Liver (tissue), 3 donors: ENCODE measurements around the gene GFM2.

Experiments
- FOXA1 ChIP-seq: IDR thresholded peaks from 2 replicates; pipeline ENCODE4 v1.6.1; 2016; ENCODE audit warnings: antibody characterized with exemption
- JUND ChIP-seq, 2 donors: IDR thresholded peaks; 2 replicates each; pipeline ENCODE4 v1.6.1; 2016; ENCODE audit warnings: antibody characterized with exemption in 2 of 2
- RAD21 ChIP-seq, 2 donors: IDR thresholded peaks; 2 replicates each; pipeline ENCODE4 v1.6.1; 2016; ENCODE audit warnings: antibody characterized with exemption in 2 of 2, mild to moderate bottlenecking in 2 of 2
- TF ChIP-seq, protein P1 (sequence below): fragments of 150-350 bp; IDR thresholded peaks from 2 replicates; pipeline ENCODE4 v1.5.1; 2017; ENCODE audit warnings: improper control_type of control experiment, low read depth, low read length; ENCODE audit not compliant: missing input control
- TF ChIP-seq, protein P2 (sequence below): IDR thresholded peaks from 2 replicates; pipeline ENCODE4 v1.6.1; 2016; ENCODE audit warnings: antibody characterized with exemption
- donor health status: healthy.
- donor health status: healthy.

- TF ChIP-seq, protein P1, sequence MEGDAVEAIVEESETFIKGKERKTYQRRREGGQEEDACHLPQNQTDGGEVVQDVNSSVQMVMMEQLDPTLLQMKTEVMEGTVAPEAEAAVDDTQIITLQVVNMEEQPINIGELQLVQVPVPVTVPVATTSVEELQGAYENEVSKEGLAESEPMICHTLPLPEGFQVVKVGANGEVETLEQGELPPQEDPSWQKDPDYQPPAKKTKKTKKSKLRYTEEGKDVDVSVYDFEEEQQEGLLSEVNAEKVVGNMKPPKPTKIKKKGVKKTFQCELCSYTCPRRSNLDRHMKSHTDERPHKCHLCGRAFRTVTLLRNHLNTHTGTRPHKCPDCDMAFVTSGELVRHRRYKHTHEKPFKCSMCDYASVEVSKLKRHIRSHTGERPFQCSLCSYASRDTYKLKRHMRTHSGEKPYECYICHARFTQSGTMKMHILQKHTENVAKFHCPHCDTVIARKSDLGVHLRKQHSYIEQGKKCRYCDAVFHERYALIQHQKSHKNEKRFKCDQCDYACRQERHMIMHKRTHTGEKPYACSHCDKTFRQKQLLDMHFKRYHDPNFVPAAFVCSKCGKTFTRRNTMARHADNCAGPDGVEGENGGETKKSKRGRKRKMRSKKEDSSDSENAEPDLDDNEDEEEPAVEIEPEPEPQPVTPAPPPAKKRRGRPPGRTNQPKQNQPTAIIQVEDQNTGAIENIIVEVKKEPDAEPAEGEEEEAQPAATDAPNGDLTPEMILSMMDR: no peak
- TF ChIP-seq FOXA1: no peak
- TF ChIP-seq, protein P2, sequence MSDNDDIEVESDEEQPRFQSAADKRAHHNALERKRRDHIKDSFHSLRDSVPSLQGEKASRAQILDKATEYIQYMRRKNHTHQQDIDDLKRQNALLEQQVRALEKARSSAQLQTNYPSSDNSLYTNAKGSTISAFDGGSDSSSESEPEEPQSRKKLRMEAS: no peak
- no peak for TF ChIP-seq JUND (IDR thresholded peaks at IDR 0.05)
- TF ChIP-seq RAD21 (IDR thresholded peaks at IDR 0.05): peak in 1 of 2 donors; percentile 38
Observed at GRCh38 chr5:74786851-74787250, 19.9 kb upstream of the GFM2 start.
